ENCODE results near the gene SMCO2. TPM values are rescaled to one million over a fixed set of nuclear protein-coding genes. Genes with fewer than 3 reads are reported as not detected.

Gene SMCO2
- total and polyA plus RNA-seq, 2 of the 13 experiments (the other 11 are each of a cell fraction or from before 2014, with no cell fraction given), result 0.15 TPM; not detected in 1

DNA sequence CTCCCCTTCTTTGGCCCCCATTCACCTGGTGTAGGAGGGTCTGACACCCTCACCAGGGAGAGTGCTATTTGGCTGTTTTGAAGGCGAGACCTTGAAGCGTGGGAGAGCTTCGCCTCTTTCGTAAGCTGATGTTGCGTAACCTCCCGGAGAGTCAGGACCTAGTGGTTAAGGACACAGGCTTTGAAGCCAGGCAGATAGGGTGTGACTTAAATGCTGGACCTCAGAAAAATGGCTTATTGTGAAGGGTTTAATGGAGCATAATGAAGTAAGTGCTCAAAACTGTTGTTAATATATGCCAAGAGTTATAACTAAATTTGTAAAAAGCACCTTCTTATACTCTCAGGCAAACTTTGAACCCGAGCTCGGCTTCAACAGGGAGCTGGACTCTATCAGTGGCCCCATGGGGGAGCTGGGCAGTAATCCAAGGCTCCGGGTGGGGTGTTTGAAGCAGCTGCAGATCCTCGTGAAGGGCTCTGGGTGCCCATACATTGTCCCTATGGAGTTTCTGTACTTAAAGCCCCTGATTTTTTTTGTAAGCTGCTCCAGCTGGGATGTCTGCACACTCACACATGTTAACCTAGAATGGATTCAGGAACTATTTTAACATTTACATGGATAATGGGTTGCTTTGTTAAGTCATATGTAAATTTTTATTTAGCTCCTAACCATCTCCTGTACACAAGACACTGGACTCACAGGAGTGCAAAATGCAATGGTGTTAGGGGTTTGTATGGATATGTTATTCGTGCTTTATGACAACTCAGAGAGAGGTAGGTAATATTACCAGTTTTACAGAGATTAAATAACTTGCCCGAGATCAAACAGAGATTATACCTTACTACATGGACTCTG is 103.5 kb downstream of the SMCO2 start (continued):
- peak; percentile 70; the same call in 1 of the 2 replicates for TF ChIP-seq ZNF431 (CRISPR knock-in tag; IDR thresholded peaks at IDR 0.05; ENCODE audit: borderline replicate concordance, low read depth)
- TF ChIP-seq KLF11 (CRISPR knock-in tag; IDR thresholded peaks at IDR 0.05), result no peak
- TF ChIP-seq NCOA1 (CRISPR knock-in tag; IDR thresholded peaks at IDR 0.05), result 0 out of 2 replicates have a peak, but pooled peaks have one; percentile 49
- 0 out of 2 replicates have a peak, but pooled peaks have one; percentile 64 for TF ChIP-seq ZIK1 (CRISPR knock-in tag; IDR thresholded peaks at IDR 0.05; ENCODE audit: borderline replicate concordance, low read depth)
- peak; percentile 92 for TF ChIP-seq ZNF343 (CRISPR knock-in tag; IDR thresholded peaks at IDR 0.05)
- TF ChIP-seq, protein P1, sequence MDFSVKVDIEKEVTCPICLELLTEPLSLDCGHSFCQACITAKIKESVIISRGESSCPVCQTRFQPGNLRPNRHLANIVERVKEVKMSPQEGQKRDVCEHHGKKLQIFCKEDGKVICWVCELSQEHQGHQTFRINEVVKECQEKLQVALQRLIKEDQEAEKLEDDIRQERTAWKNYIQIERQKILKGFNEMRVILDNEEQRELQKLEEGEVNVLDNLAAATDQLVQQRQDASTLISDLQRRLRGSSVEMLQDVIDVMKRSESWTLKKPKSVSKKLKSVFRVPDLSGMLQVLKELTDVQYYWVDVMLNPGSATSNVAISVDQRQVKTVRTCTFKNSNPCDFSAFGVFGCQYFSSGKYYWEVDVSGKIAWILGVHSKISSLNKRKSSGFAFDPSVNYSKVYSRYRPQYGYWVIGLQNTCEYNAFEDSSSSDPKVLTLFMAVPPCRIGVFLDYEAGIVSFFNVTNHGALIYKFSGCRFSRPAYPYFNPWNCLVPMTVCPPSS (IDR thresholded peaks at IDR 0.05), result no peak
- TF ChIP-seq ZC3H4 (CRISPR knock-in tag; IDR thresholded peaks at IDR 0.05; ENCODE audit: borderline replicate concordance), result no peak
- no peak for TF ChIP-seq ZNF724P (CRISPR knock-in tag; IDR thresholded peaks at IDR 0.05; ENCODE audit: borderline replicate concordance)
- peak; percentile 39; the same call in 1 of the 2 replicates for TF ChIP-seq CHD4 (IDR thresholded peaks at IDR 0.05; ENCODE audit: borderline replicate concordance, low read length)
- TF ChIP-seq ZNF136 (CRISPR knock-in tag; IDR thresholded peaks at IDR 0.05; ENCODE audit: low read depth), result peak; percentile 92
- TF ChIP-seq CBX2 (IDR thresholded peaks at IDR 0.05; ENCODE audit: low read depth, low read length), result no peak
- no peak for TF ChIP-seq CBX2 (CRISPR knock-in tag; IDR thresholded peaks at IDR 0.05; ENCODE audit: low read depth)
- TF ChIP-seq, protein P2, sequence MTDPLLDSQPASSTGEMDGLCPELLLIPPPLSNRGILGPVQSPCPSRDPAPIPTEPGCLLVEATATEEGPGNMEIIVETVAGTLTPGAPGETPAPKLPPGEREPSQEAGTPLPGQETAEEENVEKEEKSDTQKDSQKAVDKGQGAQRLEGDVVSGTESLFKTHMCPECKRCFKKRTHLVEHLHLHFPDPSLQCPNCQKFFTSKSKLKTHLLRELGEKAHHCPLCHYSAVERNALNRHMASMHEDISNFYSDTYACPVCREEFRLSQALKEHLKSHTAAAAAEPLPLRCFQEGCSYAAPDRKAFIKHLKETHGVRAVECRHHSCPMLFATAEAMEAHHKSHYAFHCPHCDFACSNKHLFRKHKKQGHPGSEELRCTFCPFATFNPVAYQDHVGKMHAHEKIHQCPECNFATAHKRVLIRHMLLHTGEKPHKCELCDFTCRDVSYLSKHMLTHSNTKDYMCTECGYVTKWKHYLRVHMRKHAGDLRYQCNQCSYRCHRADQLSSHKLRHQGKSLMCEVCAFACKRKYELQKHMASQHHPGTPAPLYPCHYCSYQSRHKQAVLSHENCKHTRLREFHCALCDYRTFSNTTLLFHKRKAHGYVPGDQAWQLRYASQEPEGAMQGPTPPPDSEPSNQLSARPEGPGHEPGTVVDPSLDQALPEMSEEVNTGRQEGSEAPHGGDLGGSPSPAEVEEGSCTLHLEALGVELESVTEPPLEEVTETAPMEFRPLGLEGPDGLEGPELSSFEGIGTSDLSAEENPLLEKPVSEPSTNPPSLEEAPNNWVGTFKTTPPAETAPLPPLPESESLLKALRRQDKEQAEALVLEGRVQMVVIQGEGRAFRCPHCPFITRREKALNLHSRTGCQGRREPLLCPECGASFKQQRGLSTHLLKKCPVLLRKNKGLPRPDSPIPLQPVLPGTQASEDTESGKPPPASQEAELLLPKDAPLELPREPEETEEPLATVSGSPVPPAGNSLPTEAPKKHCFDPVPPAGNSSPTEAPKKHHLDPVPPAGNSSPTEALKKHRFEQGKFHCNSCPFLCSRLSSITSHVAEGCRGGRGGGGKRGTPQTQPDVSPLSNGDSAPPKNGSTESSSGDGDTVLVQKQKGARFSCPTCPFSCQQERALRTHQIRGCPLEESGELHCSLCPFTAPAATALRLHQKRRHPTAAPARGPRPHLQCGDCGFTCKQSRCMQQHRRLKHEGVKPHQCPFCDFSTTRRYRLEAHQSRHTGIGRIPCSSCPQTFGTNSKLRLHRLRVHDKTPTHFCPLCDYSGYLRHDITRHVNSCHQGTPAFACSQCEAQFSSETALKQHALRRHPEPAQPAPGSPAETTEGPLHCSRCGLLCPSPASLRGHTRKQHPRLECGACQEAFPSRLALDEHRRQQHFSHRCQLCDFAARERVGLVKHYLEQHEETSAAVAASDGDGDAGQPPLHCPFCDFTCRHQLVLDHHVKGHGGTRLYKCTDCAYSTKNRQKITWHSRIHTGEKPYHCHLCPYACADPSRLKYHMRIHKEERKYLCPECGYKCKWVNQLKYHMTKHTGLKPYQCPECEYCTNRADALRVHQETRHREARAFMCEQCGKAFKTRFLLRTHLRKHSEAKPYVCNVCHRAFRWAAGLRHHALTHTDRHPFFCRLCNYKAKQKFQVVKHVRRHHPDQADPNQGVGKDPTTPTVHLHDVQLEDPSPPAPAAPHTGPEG (CRISPR knock-in tag; IDR thresholded peaks at IDR 0.05), result no peak
- TF ChIP-seq ZNF674 (CRISPR knock-in tag; IDR thresholded peaks at IDR 0.05; ENCODE audit: low read depth), result no peak
- no peak for TF ChIP-seq ISX (CRISPR knock-in tag; conservative IDR thresholded peaks at IDR 0.05)
- TF ChIP-seq, protein P3, sequence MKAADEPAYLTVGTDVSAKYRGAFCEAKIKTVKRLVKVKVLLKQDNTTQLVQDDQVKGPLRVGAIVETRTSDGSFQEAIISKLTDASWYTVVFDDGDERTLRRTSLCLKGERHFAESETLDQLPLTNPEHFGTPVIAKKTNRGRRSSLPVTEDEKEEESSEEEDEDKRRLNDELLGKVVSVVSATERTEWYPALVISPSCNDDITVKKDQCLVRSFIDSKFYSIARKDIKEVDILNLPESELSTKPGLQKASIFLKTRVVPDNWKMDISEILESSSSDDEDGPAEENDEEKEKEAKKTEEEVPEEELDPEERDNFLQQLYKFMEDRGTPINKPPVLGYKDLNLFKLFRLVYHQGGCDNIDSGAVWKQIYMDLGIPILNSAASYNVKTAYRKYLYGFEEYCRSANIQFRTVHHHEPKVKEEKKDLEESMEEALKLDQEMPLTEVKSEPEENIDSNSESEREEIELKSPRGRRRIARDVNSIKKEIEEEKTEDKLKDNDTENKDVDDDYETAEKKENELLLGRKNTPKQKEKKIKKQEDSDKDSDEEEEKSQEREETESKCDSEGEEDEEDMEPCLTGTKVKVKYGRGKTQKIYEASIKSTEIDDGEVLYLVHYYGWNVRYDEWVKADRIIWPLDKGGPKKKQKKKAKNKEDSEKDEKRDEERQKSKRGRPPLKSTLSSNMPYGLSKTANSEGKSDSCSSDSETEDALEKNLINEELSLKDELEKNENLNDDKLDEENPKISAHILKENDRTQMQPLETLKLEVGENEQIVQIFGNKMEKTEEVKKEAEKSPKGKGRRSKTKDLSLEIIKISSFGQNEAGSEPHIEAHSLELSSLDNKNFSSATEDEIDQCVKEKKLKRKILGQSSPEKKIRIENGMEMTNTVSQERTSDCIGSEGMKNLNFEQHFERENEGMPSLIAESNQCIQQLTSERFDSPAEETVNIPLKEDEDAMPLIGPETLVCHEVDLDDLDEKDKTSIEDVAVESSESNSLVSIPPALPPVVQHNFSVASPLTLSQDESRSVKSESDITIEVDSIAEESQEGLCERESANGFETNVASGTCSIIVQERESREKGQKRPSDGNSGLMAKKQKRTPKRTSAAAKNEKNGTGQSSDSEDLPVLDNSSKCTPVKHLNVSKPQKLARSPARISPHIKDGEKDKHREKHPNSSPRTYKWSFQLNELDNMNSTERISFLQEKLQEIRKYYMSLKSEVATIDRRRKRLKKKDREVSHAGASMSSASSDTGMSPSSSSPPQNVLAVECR (CRISPR knock-in tag; IDR thresholded peaks at IDR 0.05; ENCODE audit: borderline replicate concordance), result peak; percentile 86; the same call in 1 of the 2 replicates
- TF ChIP-seq TGIF2 (CRISPR knock-in tag; IDR thresholded peaks at IDR 0.05), result peak; percentile 91
- TF ChIP-seq CC2D1A (CRISPR knock-in tag; IDR thresholded peaks at IDR 0.05), result no peak

Data from HepG2 (cell line).